Activated CD4-positive, alpha-beta T cell treated with anti-CD3 and anti-CD28 coated beads, Interleukin-2, amount 50 U/mL, for 16 hours (primary cell): Measurements from ENCODE around the gene NOTO.

Source experiments
- DNase-seq: peaks from one replicate; pipeline ENCODE4 v3.0.0-alpha.2; 2020

Gene NOTO

DNA sequence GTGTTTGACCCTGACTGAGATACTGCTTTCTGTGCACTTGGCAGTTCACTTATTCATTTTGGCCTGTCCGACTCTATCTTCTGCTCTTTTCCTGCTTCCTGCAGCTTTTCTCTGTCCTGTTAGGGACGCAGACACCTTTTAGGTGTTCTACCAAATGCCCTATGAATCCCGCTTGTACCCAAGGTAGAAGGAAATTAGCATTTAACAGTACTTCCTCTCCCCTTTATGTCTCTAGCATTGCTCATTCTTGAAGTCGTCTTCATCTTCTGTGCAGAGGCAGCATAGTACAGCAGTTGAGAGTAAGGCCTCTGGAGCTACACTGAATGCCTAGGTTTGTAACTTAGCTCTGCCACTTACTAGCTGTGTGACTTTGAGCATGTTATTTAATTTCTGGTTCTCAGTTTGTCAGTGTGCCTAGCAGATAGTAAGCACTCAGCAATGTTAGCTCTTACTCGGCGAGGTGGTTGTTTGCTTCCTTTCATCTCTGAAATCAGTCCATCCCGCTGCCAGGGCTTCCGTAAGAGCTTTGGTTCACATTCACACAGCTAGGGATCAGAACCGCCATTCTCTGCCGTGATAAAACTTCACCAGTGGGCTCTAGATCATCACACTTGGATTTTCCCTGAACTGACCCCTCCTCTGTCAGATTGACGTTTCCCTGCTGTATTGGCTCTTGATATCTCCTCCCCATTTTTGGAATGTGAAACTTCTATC, 33.1 kb downstream of the NOTO start:
- no peak for DNase-seq

DNA sequence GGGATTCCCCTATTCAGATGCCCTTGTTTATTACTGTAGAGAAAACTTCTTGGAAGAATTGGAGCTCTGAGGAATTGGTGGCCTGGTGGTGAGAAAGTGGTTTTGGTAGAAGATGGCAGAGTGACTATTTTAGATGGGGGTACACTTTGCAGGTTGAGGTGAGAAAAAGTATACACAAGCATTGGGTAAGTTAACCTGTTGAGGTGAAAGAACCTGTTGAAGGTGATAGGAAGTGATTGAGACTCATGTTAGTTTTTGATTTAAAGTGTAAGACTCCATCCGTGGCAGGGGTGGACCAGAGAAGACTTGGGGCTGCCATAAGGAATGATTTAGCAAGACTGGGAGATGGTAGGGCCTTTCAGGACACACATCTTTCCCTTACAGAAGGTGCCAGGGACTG, 34.8 kb downstream of the NOTO start:
- no peak for DNase-seq

DNA sequence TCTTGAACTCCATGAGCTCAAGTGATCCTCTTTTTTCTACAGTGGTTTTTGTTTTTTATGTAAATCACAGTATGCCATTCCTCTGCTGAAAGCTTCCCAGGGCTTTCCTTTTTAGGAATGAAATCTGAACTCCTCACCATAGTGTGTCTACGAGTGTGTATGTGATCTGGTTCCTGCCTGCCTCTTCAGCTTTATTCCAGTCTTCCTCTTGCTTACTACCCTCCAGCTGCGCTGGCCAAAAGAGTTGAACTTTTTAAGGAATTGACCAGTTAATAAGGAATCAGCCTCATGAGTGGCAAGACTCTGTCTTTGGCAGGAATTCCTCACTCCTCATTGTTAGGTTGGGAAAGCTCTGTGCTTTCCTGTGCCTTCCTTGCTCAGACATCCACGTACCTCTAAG, 35.8 kb downstream of the NOTO start:
- DNase-seq, result no peak

DNA sequence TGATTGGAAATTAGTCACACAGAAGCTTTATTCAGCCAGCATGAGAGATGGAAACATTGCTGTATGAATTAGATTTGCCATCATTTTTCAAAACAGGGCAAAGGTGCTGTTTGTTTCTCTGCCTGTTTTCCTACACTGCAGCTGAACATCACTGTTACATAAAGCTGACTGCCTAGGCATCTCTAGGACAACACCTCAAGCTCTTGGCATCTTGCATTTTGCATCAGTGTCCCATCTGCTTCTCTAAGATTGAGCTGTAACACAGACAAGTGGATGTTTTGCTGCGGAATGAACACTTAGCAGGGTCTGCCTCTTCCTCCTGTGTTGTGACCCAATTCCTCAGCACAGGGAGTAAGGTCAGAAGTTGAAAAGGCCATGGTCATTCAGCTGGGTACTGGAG, 36.6 kb downstream of the NOTO start:
- no peak for DNase-seq

DNA sequence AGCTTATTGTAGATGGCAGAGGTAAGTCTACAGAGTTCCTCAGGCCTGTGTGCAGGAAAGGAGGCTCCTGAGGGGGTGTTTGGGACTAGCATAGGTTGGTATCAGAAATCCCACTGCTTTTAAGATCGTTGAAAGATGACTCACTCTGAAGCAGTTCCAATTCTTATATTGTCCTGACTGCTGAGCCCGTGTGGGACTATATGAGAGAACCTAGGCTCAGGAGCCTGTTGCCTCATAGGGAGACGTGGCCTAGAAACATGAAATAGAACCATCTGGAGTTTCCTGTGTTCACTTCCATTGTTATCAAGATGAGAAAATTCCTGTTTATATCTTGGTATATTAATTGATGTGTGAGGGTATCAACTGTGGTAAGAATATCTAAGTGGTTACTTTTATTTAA, 37.4 kb downstream of the NOTO start:
- no peak for DNase-seq

DNA sequence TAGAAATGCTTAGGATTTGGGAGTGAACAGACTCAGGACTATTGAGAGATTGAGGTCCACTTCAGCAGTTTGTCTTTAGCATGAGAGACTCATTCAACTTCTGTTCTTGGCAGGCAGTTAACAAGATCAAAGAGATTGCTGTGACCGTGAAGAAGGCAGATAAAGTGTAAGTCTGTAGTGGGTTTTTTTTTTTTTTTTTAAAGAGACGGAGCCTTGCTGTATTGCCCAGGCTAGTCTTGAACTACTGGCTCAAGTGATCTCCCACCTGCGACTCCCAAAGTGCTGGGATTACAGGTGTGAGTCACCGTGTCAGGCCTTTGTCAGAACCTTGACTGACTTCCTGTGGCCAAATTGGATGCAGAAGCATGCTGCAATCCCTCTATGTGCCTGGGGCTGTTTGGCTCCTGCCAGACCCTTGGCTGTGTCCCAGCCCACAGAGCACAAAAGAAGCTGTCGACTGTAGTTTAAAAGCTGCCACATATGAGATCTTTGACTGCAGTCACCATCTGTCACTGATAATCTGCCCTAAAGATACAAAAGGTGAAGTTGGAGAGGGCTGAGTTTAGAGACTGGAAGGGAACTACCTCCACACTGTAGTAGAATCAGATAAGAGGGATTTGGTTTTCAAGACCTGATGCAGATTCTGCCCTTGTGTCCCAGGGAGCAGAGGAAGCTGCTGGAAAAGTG, 41.7 kb downstream of the NOTO start:
- DNase-seq, result no peak

DNA sequence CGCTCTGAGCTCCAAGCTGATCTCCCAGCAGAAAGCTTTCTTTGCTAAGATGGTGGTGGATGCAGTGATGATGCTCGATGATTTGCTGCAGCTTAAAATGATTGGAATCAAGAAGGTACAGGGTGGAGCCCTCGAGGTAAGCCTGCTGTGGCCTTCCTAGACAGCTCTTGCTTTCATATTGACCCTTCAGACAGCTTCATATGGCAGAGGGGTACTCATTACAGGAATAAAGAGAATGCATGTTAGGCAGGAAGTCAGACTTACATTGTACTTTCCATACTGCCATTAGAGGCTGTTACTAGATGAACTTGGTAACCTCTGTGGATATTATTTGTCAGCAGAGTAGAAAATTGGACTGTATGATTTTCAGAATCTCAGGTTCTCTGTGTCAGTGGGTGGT, 42.2 kb downstream of the NOTO start:
- DNase-seq, result peak; percentile 53

DNA sequence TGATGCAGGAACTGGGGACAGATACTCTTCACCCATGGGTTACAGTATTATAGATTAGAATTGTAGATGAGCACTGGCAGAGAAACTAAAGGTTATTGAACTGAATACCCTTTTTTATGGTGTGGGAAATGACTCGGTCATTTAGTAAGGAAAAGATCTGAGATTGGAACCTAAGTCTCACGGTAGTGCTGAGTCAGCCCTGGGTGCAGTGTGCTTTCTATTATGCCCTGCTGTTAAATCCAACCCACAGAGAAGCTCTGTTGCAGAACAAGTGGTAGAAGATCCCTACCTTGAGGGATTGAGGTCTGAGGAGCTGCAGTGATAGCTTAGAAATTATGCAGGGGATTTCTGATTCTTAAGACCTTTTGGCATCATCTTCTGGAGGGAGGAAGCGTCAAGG, 44.5 kb downstream of the NOTO start:
- DNase-seq, result no peak

DNA sequence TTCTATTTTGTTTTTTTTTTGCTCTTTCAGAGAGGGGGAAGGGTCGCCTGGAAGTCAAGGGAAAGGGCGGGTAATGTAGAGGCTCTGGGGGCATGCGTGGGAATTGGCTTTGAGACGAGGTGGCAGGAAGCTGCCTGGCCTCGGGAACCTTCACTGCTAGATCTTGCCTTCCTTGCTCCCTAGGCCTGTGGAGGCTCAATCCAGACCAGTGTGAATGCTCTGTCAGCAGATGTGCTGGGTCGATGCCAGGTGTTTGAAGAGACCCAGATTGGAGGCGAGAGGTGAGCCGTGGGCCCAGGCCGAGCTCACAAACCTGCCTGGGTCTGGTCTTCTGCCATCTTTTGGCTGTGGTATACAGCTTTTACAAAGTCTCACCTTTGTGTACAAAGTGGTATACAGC, 47.3 kb downstream of the NOTO start:
- no peak for DNase-seq

DNA sequence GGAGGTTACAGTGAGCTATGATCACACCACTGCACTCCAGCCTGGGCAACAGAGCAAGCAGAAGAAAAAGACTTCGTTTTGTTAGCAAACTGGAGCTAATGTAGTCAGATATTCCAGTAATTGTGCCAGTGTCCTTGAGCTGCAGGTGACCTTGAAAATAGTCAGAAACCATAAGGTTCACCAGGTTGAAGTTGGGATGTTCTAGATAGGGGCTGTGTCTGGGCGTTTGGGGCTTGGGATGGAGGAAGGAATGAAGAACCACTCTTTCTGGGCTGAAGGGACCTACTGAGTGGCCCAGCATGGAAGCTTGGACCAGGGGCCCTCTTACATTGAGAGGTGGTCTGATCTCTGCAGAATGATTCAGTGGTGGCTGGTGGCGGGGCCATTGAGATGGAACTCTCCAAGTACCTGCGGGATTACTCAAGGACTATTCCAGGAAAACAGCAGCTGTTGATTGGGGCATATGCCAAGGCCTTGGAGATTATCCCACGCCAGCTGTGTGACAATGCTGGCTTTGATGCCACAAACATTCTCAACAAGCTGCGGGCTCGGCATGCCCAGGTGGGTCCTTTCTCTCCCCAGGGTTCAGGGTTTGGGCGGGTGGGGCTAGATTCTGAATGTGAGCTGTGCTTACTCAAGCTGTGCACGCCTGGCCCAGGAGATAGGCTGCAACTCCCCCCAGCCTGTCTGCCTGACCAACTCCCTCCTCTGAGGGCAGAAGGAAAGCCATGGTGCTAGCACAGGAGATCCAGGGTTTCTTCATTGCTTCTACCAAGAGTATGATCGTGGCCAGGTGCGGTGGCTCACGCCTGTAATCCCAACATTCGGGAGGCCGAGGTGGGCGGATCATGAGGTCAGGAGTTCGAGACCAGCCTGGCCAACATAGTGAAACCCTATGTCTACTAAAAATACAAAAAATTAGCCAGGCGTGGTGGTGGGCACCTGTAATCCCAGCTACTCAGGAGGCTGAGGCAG, 48.8 kb downstream of the NOTO start:
- no peak for DNase-seq

DNA sequence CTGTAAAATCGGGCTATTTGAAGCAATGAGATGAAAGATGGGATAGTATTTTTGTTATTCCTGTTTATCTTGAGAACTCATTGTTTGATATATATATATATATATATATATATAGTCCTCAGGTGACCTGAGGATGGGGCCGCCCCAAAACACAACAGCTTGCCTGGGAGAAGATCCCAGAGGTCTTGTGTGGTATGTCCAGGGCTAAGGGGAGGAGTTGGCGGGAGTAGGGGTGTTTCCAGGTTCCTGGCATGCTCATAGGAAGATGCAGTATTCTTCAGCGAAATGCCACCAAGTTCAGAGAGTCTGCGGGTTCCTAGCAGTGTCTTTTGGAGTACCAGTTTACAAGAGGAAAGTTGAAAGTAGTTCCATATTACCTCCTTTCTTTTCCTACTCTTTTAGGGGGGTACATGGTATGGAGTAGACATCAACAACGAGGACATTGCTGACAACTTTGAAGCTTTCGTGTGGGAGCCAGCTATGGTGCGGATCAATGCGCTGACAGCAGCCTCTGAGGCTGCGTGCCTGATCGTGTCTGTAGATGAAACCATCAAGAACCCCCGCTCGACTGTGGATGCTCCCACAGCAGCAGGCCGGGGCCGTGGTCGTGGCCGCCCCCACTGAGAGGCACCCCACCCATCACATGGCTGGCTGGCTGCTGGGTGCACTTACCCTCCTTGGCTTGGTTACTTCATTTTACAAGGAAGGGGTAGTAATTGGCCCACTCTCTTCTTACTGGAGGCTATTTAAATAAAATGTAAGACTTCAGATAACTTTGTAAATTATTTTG, 50.1 kb downstream of the NOTO start:
- no peak for DNase-seq

DNA sequence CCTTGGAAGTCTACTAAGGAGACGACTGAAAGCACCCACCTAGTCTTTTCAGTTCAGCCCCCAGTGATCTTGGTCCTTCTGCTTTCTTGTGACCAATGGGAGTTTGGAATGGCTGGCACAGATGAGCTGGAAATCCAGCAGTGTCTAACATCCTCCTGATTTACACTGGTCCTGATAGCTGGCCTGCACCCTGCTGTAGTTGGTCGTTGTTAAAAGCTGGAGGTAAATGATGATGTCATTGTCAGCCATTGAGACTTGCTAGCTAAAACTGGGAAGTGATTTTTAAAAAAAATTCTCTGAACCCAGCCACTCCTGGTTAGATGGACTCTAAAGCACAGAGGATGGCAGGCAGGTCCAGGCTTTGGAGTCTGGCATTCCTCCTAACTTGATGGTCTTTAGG, 51.0 kb downstream of the NOTO start:
- no peak for DNase-seq

DNA sequence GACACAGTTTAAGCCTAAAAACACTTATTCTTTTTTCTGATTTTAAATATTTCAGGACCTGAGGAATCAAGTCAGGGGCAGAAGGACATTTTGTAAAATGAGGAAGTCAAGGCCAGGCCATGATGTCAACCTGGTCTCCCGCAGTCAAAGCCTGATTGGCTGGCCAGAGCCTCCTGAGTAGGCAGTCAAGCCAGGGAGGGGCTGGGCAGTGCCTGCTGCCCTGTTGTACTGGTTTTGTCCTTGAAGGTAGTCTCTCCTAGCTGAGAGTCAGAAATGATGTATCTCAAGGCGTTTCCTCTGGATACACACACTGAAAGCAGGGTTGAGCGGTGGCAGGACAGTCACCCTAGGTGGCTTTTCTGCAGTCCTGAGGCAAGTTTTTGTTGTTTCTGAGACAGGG, 51.5 kb downstream of the NOTO start:
- DNase-seq, result no peak

DNA sequence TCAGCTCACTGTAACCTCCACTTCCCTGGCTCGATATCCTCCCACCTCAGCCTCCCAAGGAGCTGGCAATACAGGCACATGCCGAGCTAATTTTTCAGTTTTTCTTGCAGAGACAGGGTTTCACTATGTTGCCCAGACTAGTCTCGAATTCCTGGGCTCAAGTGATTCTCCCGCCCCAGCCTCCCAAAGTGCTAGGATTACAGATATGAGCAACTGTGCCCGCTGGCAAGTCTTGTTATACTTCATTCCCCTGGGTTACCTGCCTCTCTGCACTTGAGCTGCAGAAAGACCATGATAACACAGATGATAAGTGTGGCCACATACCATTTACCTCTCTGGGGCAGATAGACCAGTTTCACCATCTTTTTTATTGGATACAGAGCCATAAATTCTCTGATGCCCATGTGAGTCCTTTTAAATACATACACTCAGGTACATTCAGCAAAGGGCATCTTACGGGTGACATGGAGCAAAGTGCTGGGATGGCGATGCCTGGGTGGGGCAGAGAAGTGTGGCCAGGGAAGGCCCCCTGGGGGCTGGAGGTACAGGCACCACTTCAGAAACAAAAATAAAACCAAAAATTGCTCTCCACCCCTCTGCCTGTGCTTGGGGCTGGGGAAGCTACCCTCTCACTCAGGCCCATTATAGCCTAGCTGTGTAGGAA, 52.1 kb downstream of the NOTO start:
- no peak for DNase-seq

DNA sequence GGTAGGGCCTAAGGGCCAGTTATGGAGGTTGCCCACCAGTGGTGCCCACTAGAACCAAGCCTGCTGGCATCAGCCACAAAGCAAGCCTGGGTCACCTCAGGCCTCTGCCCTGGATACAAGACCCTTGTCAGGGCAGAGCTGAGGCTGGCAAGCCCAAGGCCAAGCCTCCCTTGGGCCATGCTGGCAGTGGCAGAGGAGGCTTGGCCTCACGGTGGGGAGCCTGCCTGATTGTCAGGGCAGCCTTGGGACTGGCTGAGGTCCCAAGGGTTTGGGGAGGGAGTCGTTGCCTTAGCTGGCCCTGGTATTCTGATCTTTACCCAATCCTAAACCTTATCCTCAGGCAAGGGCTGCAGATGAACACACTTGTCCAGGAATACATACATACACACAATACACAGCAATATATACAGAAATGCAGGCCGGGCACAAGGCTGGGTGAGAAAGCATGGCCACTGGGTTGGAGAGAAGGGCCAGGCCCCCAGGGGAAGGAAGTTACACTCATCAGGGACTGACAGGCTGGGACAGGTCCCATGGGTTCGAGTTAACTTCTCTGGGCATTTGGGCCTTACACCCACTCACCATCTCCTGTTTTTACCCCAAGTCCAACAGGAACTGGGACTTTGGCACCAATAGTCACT, 52.8 kb downstream of the NOTO start:
- DNase-seq, result no peak

DNA sequence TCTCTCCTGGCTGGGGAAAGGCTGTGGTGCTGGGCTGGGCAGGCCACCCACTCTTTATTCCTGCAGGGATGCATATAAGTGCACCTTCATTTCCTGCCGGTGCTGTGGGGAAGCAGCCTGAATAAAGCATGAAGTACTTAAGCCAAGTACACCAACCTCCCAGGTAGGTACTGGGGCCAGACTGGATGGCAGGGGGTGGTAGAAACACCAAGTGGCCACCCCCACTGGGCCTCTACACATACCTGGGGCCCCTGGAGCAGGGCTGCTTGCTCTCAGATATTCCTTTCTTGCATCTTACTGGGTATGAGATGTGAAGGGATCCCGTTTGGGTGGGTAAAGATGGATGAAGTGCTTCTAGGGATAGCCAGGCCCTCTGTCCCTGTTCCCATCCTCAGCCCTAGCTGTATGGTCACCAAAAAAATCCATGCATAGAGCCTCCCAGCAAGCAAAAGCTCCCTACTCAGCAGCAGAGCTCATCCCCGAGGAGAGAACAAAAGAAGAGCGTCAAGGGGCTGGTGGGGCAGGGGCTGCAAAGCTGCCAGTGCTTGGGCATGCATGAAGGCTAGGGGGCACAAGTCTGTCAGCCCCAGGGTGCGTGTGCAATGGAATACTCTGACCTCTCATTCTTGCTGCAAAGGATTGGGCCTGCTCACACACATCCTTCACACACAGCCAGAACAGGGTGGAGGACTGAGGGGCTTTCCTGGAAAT, 53.7 kb downstream of the NOTO start:
- DNase-seq, result no peak

DNA sequence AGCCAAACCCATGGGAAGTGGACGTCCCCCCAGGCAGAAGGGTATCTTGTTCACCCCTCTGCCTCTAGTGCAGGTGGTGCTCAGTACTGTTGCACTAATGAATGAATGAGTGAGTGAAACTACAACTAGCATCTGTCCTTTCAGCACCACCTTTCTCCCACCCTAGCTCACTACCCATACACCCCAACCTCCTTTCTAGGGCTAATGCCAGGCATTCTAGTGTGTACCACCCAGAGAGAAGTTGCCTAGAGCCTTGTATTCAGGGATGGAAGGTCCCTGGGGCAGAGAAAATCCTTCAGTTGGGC, 54.2 kb downstream of the NOTO start:
- DNase-seq, result no peak

DNA sequence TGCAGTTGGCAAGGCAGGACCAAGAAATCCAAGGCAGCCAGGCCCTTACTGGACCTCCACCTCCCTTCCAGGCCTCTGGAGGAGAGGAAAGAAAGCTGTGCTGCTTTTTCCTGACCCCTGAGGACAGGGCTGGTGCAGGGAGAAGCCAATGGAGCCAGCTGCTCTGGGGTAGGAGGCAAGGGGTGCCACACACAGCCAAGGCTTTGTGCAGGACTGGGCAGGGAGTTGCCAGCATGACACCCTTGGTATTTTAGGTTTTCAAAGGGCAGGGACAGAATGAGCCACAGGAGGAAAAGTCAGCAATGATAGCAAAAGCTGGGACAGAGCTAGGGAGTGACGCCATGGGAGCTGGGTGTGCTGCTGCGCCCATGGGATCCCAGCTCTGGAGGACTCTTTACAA, 54.6 kb downstream of the NOTO start:
- no peak for DNase-seq

DNA sequence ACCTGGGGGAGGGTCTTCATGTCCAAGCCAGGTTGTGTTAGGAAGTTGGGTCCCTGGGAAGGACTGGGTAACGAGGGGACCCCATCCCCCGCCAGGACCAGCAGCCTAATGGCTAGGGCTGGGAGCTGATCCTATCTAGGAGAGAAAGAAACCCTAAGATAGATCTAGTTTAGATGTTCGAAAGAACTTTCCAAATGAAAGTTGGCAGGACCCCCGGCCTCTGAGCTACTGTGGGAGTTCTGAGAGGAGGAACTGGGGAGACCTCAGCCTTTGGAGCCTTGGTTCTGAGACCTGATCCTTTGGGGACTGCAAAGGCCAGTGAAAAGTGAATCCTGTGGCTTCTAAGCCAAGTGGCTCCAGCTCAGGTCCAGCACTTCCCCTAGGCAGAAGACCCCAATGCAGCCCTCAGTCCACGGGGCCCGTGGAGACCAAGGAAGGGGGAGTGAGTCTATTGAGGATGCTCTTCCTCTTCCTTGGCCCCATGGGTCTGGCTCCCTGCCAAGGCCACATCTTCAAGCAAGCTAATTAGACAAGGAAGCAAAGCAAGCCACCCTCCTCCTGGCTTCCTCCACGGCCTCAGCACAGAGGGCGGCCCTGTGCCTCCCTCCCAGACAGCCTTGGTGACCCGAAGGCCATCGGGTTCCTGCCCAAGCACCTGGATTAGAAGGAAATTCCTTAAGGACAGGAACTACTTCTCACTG, 55.2 kb downstream of the NOTO start:
- no peak for DNase-seq

DNA sequence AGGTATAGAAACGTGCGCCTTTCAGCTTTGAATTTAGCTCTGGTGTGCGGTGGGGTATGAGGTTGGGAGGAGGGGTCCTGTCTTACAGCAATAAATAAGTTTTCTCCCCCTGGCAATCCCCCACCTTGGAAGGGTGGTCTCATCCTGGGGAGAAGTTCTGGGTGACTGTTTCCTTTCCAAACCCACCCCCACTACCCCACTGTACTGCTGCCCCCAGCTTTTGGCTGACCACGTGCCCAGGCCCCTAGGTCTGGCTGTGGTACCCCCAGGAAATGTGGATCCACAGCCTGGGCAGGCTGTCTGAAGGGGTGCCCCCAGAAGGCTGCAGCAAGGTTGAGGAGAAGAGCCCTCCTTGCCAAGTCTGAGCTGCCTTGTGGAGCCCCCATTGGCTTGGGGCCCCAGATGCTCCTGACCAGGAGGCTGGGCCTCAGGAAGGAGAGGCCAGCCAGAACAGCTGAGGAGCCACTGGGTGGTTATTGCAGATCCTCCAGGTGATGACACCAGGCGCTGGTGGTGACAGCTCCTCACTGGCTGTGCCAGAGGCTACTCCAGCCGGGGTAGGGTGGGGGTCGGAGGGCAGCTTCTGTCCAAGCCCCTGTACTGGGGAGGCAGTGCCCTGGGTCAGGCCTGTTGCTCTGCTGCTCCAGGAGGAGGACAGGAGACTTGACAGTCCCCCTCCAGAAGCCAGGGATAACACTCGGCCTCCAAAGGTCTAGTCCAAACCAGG, 56.0 kb downstream of the NOTO start:
- DNase-seq, result no peak
